ENCODE measurements around the gene DPP6. TPM values are rescaled to one million over a fixed set of nuclear protein-coding genes. Genes with fewer than 3 reads are reported as not detected.

DPP6 gene
- total RNA-seq, 2 experiments from 2014 or later, result not detected

DNA sequence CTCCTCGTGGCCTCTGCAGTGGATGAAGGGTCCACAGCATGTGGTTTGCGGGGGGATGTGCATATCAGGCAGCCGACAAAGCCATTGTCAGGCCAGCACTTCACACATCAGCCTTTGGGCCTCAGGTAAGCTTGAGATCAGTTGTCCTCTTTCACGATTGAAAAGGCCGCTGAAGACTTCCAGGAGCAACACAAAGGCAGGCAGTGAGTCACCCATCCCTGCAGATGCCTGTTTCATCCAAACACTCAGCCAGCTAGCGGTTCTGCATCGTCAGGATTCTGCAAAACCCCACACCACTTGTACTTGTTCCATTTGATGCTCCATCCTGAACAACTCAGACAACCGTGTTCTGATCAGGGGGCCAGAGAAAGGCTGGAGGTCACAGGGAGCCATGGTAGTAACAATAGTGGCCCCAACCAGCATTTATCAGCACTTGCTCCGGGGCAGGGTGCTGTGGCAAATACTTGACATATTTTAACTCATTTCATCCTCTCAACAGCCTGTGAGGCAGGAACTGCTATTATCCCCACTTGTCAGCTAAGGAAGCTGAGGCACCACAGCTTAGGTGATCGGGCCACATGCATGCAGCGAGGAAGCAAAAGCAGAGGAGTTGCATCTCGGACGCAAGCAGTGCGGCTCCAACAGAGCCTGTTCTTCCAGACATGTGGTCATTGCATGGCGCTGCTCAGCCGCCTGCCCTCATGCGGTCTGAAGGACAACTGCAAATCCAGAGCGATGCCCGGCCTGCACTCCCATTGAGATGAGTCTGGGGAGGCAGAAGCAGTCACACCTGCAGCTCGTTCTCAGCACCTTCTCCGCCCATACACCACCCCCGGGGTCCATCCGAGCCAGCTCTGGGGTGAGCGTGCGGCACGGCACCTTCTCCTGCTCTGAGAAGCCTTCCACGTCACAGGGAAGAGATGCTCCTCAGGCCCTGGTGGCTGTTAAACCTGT is 805.8 kb downstream of the DPP6 start:
- ChIA-PET POLR2A (no interaction called here), CTCF (no interaction called here)
- Mint-ChIP-seq H3K27ac (no peak overlapping the region), H3K27me3 (peaks cover 2% of the 10 kb centered on the region), H3K4me3 (no peak overlapping the region), H3K9me3 (no peaks in the 10 kb centered on the region), H3K36me3 (no peaks in the 10 kb centered on the region), H3K4me1 (ENCODE audit: low read depth) (no peaks in the 10 kb centered on the region)
- no peak for DNase-seq
- intact Hi-C loops (cut with micrococcal nuclease), result loop anchor here (10.0 kb wide), 1 partner anchor 693 kb away; no protein-coding TSS in a partner anchor

- H3K36me3 Mint-ChIP-seq, result no peaks in the 10 kb centered on the region
- no peak overlapping the region for H3K4me3 Mint-ChIP-seq
- DNase-seq, result no peak
- CTCF ChIA-PET, result no interaction called here
- intact Hi-C loops (cut with micrococcal nuclease), result loop anchor here (10.0 kb wide), 1 partner anchor 694 kb away; no protein-coding TSS in a partner anchor
- peaks cover 5% of the 10 kb centered on the region for H3K27me3 Mint-ChIP-seq
- H3K4me1 Mint-ChIP-seq (ENCODE audit: low read depth), result no peaks in the 10 kb centered on the region
- POLR2A ChIA-PET, result no interaction called here
- no peak overlapping the region for H3K27ac Mint-ChIP-seq
- no peaks in the 10 kb centered on the region for H3K9me3 Mint-ChIP-seq
Observed at GRCh38 chr7:154858836-154859537, 806.8 kb downstream of the DPP6 start.

- Mint-ChIP-seq H3K4me3 (no peak overlapping the region), H3K27me3 (peaks cover 5% of the 10 kb centered on the region)
- POLR2A ChIA-PET, result no interaction called here
Observed at GRCh38 chr7:154859747-154860620, 807.8 kb downstream of the DPP6 start.

GRCh38 chr7:154860621-154861375 is 808.6 kb downstream of the DPP6 start:
- Mint-ChIP-seq H3K9me3 (no peaks in the 10 kb centered on the region), H3K4me1 (ENCODE audit: low read depth) (no peaks in the 10 kb centered on the region), H3K4me3 (no peak overlapping the region), H3K27me3 (peaks cover 5% of the 10 kb centered on the region), H3K27ac (no peak overlapping the region), H3K36me3 (no peaks in the 10 kb centered on the region)
- DNase-seq, result no peak
- intact Hi-C loops (cut with micrococcal nuclease), result no loop called here
- ChIA-PET POLR2A (no interaction called here), CTCF (no interaction called here)

More at GRCh38 chr7:154859747-154860620, 807.8 kb downstream of the DPP6 start:
- CTCF ChIA-PET, result no interaction called here
- H3K36me3 Mint-ChIP-seq, result no peaks in the 10 kb centered on the region
- H3K9me3 Mint-ChIP-seq, result no peaks in the 10 kb centered on the region
- H3K4me1 Mint-ChIP-seq (ENCODE audit: low read depth), result no peaks in the 10 kb centered on the region
- no peak for DNase-seq
- no peak overlapping the region for H3K27ac Mint-ChIP-seq
- intact Hi-C loops (cut with micrococcal nuclease), result loop anchor here (10.0 kb wide), 1 partner anchor 695 kb away; no protein-coding TSS in a partner anchor

GRCh38 chr7:154861589-154861988 is 809.4 kb downstream of the DPP6 start:
- intact Hi-C loops (cut with micrococcal nuclease), result no loop called here
- Mint-ChIP-seq H3K4me1 (ENCODE audit: low read depth) (no peaks in the 10 kb centered on the region), H3K36me3 (no peaks in the 10 kb centered on the region), H3K4me3 (no peak overlapping the region), H3K9me3 (no peaks in the 10 kb centered on the region), H3K27ac (no peak overlapping the region), H3K27me3 (peaks cover 5% of the 10 kb centered on the region)
- CTCF ChIA-PET, result no interaction called here
- no peak for DNase-seq
- POLR2A ChIA-PET, result no interaction called here

DNA sequence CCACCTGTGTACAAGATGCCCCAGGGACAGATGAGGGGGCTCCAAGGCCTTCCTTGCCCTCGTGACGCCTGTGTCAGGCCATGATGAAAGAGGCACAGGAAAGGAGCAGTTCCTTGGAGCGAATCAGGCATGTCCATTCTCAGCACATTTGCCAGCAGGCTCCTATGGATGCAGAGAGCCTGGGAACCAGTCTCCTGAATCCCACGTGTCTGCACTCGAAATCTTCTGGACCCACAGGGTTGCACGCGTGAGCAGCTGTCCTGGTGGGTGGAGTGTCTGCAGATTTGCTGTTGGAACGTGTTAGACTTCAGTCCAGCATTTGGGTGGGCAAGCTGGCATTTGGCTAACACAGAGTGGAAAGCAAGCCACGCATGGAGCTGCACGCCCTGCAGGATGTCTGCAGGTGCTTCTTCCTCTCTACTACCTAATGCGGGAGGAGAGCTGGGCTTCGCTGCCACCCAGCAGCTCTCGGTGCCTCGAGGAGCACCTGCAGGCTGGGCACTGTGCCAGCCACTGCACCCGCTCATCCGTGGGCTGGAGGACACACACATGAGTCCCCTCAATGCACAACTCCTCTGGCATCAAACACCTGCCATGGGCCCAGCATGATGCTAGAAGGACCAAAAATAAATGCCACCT is 810.1 kb downstream of the DPP6 start:
- Mint-ChIP-seq H3K4me3 (no peak overlapping the region), H3K27me3 (peaks cover 9% of the 10 kb centered on the region), H3K36me3 (no peaks in the 10 kb centered on the region), H3K4me1 (ENCODE audit: low read depth) (no peaks in the 10 kb centered on the region), H3K9me3 (no peaks in the 10 kb centered on the region), H3K27ac (no peak overlapping the region)
- intact Hi-C loops (cut with micrococcal nuclease), result no loop called here
- DNase-seq, result no peak
- CTCF ChIA-PET, result no interaction called here
- POLR2A ChIA-PET, result no interaction called here

DNA sequence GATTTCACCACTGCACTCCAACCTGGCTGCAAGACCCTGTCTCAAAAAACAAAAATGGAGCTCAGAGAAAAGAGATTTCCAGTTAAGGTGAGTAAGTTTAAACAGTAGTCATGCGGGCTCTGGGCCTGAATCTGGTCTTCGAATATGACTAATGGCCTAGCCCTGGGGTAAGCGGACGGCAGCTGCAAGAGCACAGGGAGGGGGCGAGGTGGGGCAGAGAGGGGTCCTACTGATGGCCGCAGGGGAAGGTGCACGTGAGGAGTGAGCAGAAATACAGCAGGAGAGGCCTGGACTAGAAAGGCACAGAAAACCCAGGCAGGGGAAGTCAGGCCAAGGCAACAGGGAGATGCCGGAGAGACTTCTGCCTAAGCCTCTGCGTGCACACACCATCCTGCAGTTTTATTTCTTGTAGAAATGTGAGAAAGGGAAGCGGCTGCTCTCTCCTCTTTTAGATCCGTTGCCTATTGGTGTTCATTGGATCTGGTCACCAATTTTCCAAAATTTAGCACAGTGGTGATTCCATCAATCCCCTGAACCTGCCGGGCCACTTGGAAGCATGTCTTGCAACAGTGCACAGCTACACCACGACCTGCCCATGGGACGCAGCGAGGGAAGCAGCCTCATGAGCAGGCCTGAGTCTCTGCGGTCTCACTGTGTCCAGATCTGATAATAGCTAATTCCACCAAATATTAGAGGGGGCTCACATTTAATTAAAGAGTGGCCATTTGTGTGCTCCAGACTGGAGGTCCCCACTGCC is 811.7 kb downstream of the DPP6 start:
- Mint-ChIP-seq H3K27ac (no peak overlapping the region), H3K36me3 (no peaks in the 10 kb centered on the region), H3K27me3 (peaks cover 21% of the 10 kb centered on the region), H3K4me1 (ENCODE audit: low read depth) (peaks cover 3% of the 10 kb centered on the region), H3K4me3 (no peak overlapping the region), H3K9me3 (no peaks in the 10 kb centered on the region)
- DNase-seq, result no peak
- ChIA-PET CTCF (no interaction called here), POLR2A (no interaction called here)
- intact Hi-C loops (cut with micrococcal nuclease), result no loop called here

- ChIA-PET POLR2A (no interaction called here), CTCF (no interaction called here)
- no peak overlapping the region for H3K27ac Mint-ChIP-seq
- no peak for DNase-seq
- peaks cover 3% of the 10 kb centered on the region for H3K4me1 Mint-ChIP-seq (ENCODE audit: low read depth)
- no peak overlapping the region for H3K4me3 Mint-ChIP-seq
- no peaks in the 10 kb centered on the region for H3K9me3 Mint-ChIP-seq
- intact Hi-C loops (cut with micrococcal nuclease), result no loop called here
- H3K36me3 Mint-ChIP-seq, result no peaks in the 10 kb centered on the region
- peaks cover 25% of the 10 kb centered on the region for H3K27me3 Mint-ChIP-seq
Observed at GRCh38 chr7:154864523-154864891, 812.3 kb downstream of the DPP6 start.

GRCh38 chr7:154865984-154866685 is 813.9 kb downstream of the DPP6 start:
- no peak for DNase-seq
- H3K9me3 Mint-ChIP-seq, result no peaks in the 10 kb centered on the region
- intact Hi-C loops (cut with micrococcal nuclease), result no loop called here
- peaks cover 25% of the 10 kb centered on the region for H3K27me3 Mint-ChIP-seq
- H3K4me3 Mint-ChIP-seq, result no peak overlapping the region
- ChIA-PET POLR2A (no interaction called here), CTCF (no interaction called here)
- no peaks in the 10 kb centered on the region for H3K36me3 Mint-ChIP-seq
- peaks cover 3% of the 10 kb centered on the region for H3K4me1 Mint-ChIP-seq (ENCODE audit: low read depth)
- H3K27ac Mint-ChIP-seq, result no peak overlapping the region

- no peak overlapping the region for H3K4me3 Mint-ChIP-seq
- ChIA-PET POLR2A (no interaction called here), CTCF (no interaction called here)
- H3K4me1 Mint-ChIP-seq (ENCODE audit: low read depth), result peaks cover 3% of the 10 kb centered on the region
- no peaks in the 10 kb centered on the region for H3K9me3 Mint-ChIP-seq
- no peak overlapping the region for H3K27ac Mint-ChIP-seq
- peaks cover 26% of the 10 kb centered on the region for H3K27me3 Mint-ChIP-seq
- intact Hi-C loops (cut with micrococcal nuclease), result no loop called here
- H3K36me3 Mint-ChIP-seq, result no peaks in the 10 kb centered on the region
- DNase-seq, result no peak
Observed at GRCh38 chr7:154867068-154867467, 814.9 kb downstream of the DPP6 start.
